HL-60 (cell line): ENCODE data around the gene AXL.

Source experiments
- CTCF ChIP-seq: IDR thresholded peaks from one replicate; pipeline ENCODE4 v1.5.1; 2011; ENCODE audit warnings: low read length, control low read depth, inconsistent platforms; ENCODE audit not compliant: insufficient read depth
- POLR2AphosphoS5 ChIP-seq: IDR thresholded peaks from 2 replicates; pipeline ENCODE4 v1.6.1; 2012; ENCODE audit warnings: low read depth

GRCh38 chr19:41219924-41220567, 1.0 kb downstream of the AXL start:
- TF ChIP-seq CTCF, result no peak
- TF ChIP-seq POLR2AphosphoS5, result no peak
